Naive B cell (primary cell): ENCODE measurements around the gene ITIH3. TPM values are rescaled to one million over a fixed set of nuclear protein-coding genes. Genes with fewer than 3 reads are reported as not detected.

Source experiments
- ATAC-seq, 2 donors: fragments of 150-1000 bp; cut with Tn5 transposase; 2 replicates each; pipeline ENCODE4 v1.10.0; 2021; ENCODE audit warnings: low read depth in 2 of 2, mild to moderate bottlenecking in 2 of 2, moderate library complexity in 2 of 2
- DNase-seq: peaks from one replicate; pipeline ENCODE4 v3.0.0; 2022
- H3K27ac Mint-ChIP-seq, 6 donors: one replicate each; pipeline ENCODE4 v1.8.0; 2020 to 2022; ENCODE audit warnings: mild to moderate bottlenecking in 6 of 6, mixed read lengths in 6 of 6, moderate library complexity in 5 of 6, inconsistent platforms in 2 of 6
- H3K27me3 Mint-ChIP-seq, 3 donors: one replicate each; pipeline ENCODE4 v1.8.0; 2021 to 2022; ENCODE audit warnings: mixed read lengths in 3 of 3, mild to moderate bottlenecking in 1 of 3
- H3K36me3 Mint-ChIP-seq, 2 donors: one replicate each; pipeline ENCODE4 v1.8.0; 2020 to 2022; ENCODE audit warnings: mixed read lengths in 2 of 2, inconsistent platforms in 1 of 2, mild to moderate bottlenecking in 1 of 2
- H3K4me1 Mint-ChIP-seq, 3 donors: one replicate each; pipeline ENCODE4 v1.8.0; 2020 to 2022; ENCODE audit warnings: mixed read lengths in 3 of 3, inconsistent platforms in 1 of 3, mild to moderate bottlenecking in 1 of 3, moderate library complexity in 1 of 3
- H3K4me3 Mint-ChIP-seq, 8 donors: one replicate each; pipeline ENCODE4 v1.8.0; 2020 to 2022; ENCODE audit warnings: mild to moderate bottlenecking in 8 of 8, mixed read lengths in 8 of 8, moderate library complexity in 8 of 8, inconsistent platforms in 2 of 8
- H3K9me3 Mint-ChIP-seq, 7 donors: one replicate each; pipeline ENCODE4 v1.8.0; 2020 to 2022; ENCODE audit warnings: mixed read lengths in 7 of 7, mild to moderate bottlenecking in 5 of 7, inconsistent platforms in 2 of 7, moderate library complexity in 1 of 7
- polyA plus RNA-seq, 6 donors: library from polyadenylated mRNA; unstranded; fragments of 300-500 nt; fragmentation: Illumina TruSeq; gene quantifications; one replicate each; pipeline ENCODE4 v1.2.3, GENCODE V29; 2021; ENCODE audit warnings: low read depth in 6 of 6

The ITIH3 gene
- not detected for polyA plus RNA-seq

- DNase-seq (no peak), ATAC-seq (no peak)
- Mint-ChIP-seq H3K4me3 (no peak within 1 kb of the TSS), H3K36me3 (no peaks in the 10 kb centered on the region), H3K9me3 (peaks cover 0 to 2% (median 0%) of the 10 kb centered on the region in 7 donors), H3K27me3 (no peaks in the 10 kb centered on the region), H3K27ac (peak within 1 kb of the TSS in 2 of 6 donors; percentile 64 to 78), H3K4me1 (peaks cover 0 to 2% (median 0%) of the 10 kb centered on the region in 3 donors)
Measured at GRCh38 chr3:52794612-52795099, at the start of gene ITIH3. ITIH3 (plus strand) TSS chr3:52794796; CDS start chr3:52794804, 8 bp downstream.

- Mint-ChIP-seq H3K9me3 (no peaks in the 10 kb centered on the region), H3K27ac (peak overlapping the region in 3 of 6 donors; percentile 42 to 88 (median 61)), H3K36me3 (peaks cover 0 to 22% of the 10 kb centered on the region in 2 donors), H3K4me1 (no peaks in the 10 kb centered on the region), H3K4me3 (no peak overlapping the region), H3K27me3 (no peaks in the 10 kb centered on the region)
- DNase-seq = no peak
- ATAC-seq = no peak
Measured at GRCh38 chr3:52752045-52752660, 42.4 kb upstream of the ITIH3 start.

- H3K9me3 Mint-ChIP-seq = no peaks in the 10 kb centered on the region
- peaks cover 8 to 17% of the 10 kb centered on the region in 2 donors for H3K36me3 Mint-ChIP-seq
- no peak for ATAC-seq
- H3K27ac Mint-ChIP-seq = no peak overlapping the region
- H3K4me1 Mint-ChIP-seq = no peaks in the 10 kb centered on the region
- no peak for DNase-seq
- no peaks in the 10 kb centered on the region for H3K27me3 Mint-ChIP-seq
- no peak overlapping the region for H3K4me3 Mint-ChIP-seq
Measured at GRCh38 chr3:52754373-52754772, 40.2 kb upstream of the ITIH3 start.

- DNase-seq = no peak
- Mint-ChIP-seq H3K4me3 (no peak overlapping the region), H3K36me3 (peaks cover 8 to 18% of the 10 kb centered on the region in 2 donors), H3K4me1 (no peaks in the 10 kb centered on the region), H3K27me3 (no peaks in the 10 kb centered on the region), H3K27ac (peak overlapping the region in 1 of 6 donors; percentile 9), H3K9me3 (no peaks in the 10 kb centered on the region)
- ATAC-seq = no peak
Measured at GRCh38 chr3:52756141-52756540, 38.5 kb upstream of the ITIH3 start.

- H3K9me3 Mint-ChIP-seq = no peaks in the 10 kb centered on the region
- no peak overlapping the region for H3K4me3 Mint-ChIP-seq
- H3K4me1 Mint-ChIP-seq = no peaks in the 10 kb centered on the region
- peaks cover 5 to 35% of the 10 kb centered on the region in 2 donors for H3K36me3 Mint-ChIP-seq
- DNase-seq (no peak), ATAC-seq (no peak)
- H3K27ac Mint-ChIP-seq = peak overlapping the region in 1 of 6 donors; percentile 49
- H3K27me3 Mint-ChIP-seq = no peaks in the 10 kb centered on the region
Measured at GRCh38 chr3:52763466-52763865, 31.1 kb upstream of the ITIH3 start.

GRCh38 chr3:52769786-52770455 is 24.7 kb upstream of the ITIH3 start:
- ATAC-seq = no peak
- DNase-seq = no peak
- Mint-ChIP-seq H3K27ac (peak overlapping the region; percentile 1 to 94 (median 81)), H3K36me3 (peaks cover 0 to 9% of the 10 kb centered on the region in 2 donors), H3K4me1 (peaks cover 16 to 22% (median 22%) of the 10 kb centered on the region in 3 donors), H3K27me3 (no peaks in the 10 kb centered on the region), H3K4me3 (peak overlapping the region; percentile 80 to 98 (median 92)), H3K9me3 (no peaks in the 10 kb centered on the region)

GRCh38 chr3:52770496-52771333 is 23.9 kb upstream of the ITIH3 start, which contains the start of gene NEK4:
NEK4 (minus strand) TSS chr3:52770940; CDS start chr3:52770746, 194 bp downstream.
- ATAC-seq = peak; percentile 87 to 94
- H3K9me3 Mint-ChIP-seq = no peaks in the 10 kb centered on the region
- DNase-seq = peak; percentile 83
- peaks cover 0 to 5% of the 10 kb centered on the region in 2 donors for H3K36me3 Mint-ChIP-seq
- peaks cover 16 to 22% (median 22%) of the 10 kb centered on the region in 3 donors for H3K4me1 Mint-ChIP-seq
- no peaks in the 10 kb centered on the region for H3K27me3 Mint-ChIP-seq
- H3K27ac Mint-ChIP-seq = peak within 1 kb of the TSS; percentile 91 to 96 (median 94)
- H3K4me3 Mint-ChIP-seq = peak within 1 kb of the TSS; percentile 80 to 98 (median 92)

GRCh38 chr3:52771334-52771681 is 23.3 kb upstream of the ITIH3 start:
- Mint-ChIP-seq H3K4me1 (peaks cover 16 to 22% (median 22%) of the 10 kb centered on the region in 3 donors), H3K4me3 (peak overlapping the region; percentile 80 to 98 (median 92)), H3K36me3 (peaks cover 0 to 4% of the 10 kb centered on the region in 2 donors), H3K9me3 (no peaks in the 10 kb centered on the region), H3K27me3 (no peaks in the 10 kb centered on the region), H3K27ac (peak overlapping the region; percentile 91 to 96 (median 94))
- DNase-seq (no peak), ATAC-seq (no peak)

- Mint-ChIP-seq H3K4me1 (peaks cover 16 to 22% (median 22%) of the 10 kb centered on the region in 3 donors), H3K27me3 (no peaks in the 10 kb centered on the region)
Measured at GRCh38 chr3:52771702-52772101, 22.9 kb upstream of the ITIH3 start.

GRCh38 chr3:52773361-52774065 is 21.1 kb upstream of the ITIH3 start:
- Mint-ChIP-seq H3K4me3 (peak overlapping the region in 3 of 8 donors; percentile 20 to 45 (median 24)), H3K27me3 (no peaks in the 10 kb centered on the region), H3K27ac (peak overlapping the region in 2 of 6 donors; percentile 15 to 78), H3K36me3 (no peaks in the 10 kb centered on the region), H3K9me3 (no peaks in the 10 kb centered on the region), H3K4me1 (peaks cover 16 to 24% (median 22%) of the 10 kb centered on the region in 3 donors)
- DNase-seq = no peak
- no peak for ATAC-seq

More at GRCh38 chr3:52771702-52772101, 22.9 kb upstream of the ITIH3 start:
- Mint-ChIP-seq H3K9me3 (no peaks in the 10 kb centered on the region), H3K36me3 (peaks cover 0 to 4% of the 10 kb centered on the region in 2 donors), H3K27ac (peak overlapping the region; percentile 91 to 96 (median 94)), H3K4me3 (peak overlapping the region; percentile 70 to 98 (median 91))
- DNase-seq = no peak
- no peak for ATAC-seq

GRCh38 chr3:52774066-52774713 is 20.4 kb upstream of the ITIH3 start:
- H3K4me1 Mint-ChIP-seq = peaks cover 17 to 28% (median 24%) of the 10 kb centered on the region in 3 donors

More at GRCh38 chr3:52774066-52774713, 20.4 kb upstream of the ITIH3 start:
- DNase-seq (no peak), ATAC-seq (no peak)
- H3K9me3 Mint-ChIP-seq = no peaks in the 10 kb centered on the region
- H3K27me3 Mint-ChIP-seq = no peaks in the 10 kb centered on the region
- H3K36me3 Mint-ChIP-seq = no peaks in the 10 kb centered on the region
- H3K27ac Mint-ChIP-seq = peak overlapping the region in 4 of 6 donors; percentile 11 to 84 (median 54)
- H3K4me3 Mint-ChIP-seq = peak overlapping the region in 1 of 8 donors; percentile 24
